Inflammatory macrophage (primary cell): Measurements from ENCODE around the gene SLC23A1.
A peak's percentile ranks its signal among the peaks of the same experiment; 100 is the strongest.
"Not testable (repeated sequence)": the region's sequence is repeated elsewhere in the genome, so short reads cannot be mapped to it uniquely, and the experiment has no call there.

Experiments
- DNase-seq, 2 donors: peaks; one replicate each; pipeline ENCODE4 v3.0.0-alpha.2; 2020 to 2022

Gene SLC23A1

GRCh38 chr5:139368613-139369012 is 14.5 kb downstream of the SLC23A1 start:
- DNase-seq = no peak

- no peak for DNase-seq
Observed at GRCh38 chr5:139364466-139364865, 18.6 kb downstream of the SLC23A1 start.

DNA sequence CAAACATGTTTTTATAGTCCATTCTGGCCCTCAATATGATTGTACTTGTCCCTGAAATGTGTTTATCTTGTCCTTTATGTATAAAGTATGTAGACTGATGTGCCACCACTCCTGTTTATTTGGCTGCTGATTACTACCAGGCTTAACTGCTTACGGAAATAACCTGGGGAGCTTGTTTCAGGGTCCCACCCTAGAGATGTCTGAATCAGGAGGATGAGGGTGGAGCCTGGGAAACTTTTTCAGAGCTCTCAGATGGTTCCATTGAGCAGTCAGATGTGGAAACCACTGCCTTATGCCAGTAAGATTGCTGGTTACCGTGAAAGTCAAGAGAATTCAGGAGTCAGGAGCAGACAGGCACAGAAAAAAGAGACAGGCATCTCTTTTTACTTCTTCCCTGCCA is 19.2 kb downstream of the SLC23A1 start:
- no peak for DNase-seq

GRCh38 chr5:139361835-139362429 is 21.2 kb downstream of the SLC23A1 start:
- no peak for DNase-seq

DNA sequence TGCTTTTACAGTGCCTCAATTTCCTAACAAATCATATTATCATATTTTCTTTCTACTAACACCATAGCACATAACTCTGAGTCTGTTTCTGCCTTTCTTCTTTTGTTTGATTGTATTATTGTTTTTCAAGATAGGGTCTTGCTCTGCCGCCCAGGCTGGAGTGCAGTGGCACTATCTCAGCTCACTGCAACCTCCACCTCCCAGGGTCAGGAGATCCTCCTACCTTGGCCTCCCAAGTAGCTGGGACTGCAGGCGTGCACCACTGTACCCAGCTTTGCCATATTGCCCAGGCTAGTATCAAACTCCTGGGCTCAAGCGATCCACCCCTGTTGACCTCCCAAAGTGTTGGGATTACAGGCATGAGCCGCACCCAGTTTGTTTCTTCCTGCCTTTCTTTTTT is 22.7 kb downstream of the SLC23A1 start:
- DNase-seq = no peak

DNA sequence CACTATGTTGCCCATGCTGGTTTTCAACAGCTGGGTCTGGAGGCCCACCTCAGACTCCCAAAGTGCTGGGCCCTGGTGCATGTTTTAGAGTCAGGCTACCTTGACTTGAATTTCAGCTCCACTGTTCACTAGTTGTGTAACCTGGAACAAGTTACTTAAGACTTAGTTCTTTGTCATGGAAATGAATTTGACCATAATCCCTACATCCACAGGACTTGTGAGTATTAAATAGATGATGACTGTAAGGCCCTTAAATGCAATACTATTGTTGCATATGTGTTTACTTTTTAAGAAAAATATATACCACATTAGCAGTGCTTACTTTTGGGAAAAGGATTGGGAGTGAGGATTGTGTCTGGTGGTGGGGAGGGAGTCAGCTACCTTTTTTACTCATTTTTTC is 25.0 kb downstream of the SLC23A1 start:
- DNase-seq = no peak

GRCh38 chr5:139355900-139356299 is 27.2 kb downstream of the SLC23A1 start:
- not testable (repeated sequence) for DNase-seq

GRCh38 chr5:139354186-139354585 is 28.9 kb downstream of the SLC23A1 start:
- DNase-seq = no peak

- not testable (repeated sequence) for DNase-seq
Observed at GRCh38 chr5:139347863-139348262, 35.2 kb downstream of the SLC23A1 start.

DNA sequence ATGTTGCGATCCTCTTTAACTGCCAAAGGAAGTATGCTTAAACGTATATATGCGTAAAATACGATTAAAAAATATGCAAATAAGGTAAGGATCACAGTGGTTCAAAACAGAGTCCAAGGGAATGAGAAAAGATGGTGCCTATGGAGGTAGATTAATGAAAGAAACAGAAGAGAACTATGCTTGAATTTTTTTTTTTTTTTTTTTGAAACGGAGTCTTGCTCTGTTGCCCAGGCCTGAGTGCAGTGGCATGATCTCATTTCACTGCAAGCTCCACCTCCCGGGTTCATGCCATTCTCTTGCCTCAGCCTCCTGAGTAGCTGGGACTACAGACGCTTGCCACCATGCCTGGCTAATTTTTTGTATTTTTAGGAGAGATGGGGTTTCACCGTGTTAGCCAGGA is 37.7 kb downstream of the SLC23A1 start:
- not testable (repeated sequence) for DNase-seq

DNA sequence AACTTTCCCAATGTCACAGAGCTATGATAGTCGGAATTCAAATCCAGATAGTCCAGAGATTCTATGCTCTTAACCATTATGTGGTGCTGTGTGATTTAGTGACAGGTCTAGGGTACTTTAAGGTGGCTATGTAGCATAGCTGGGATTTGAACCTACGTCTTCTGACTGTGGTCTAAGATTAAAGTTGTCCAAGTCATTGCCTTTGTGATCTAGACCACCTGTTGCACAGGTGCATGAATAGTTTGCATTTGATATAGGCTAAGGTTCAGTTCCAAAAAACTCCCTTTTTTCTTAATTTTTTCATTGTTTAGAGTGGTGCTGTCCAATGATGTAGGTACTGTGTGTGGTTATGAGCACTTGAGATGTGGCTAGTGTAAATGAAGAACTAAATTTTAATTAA is 38.9 kb downstream of the SLC23A1 start:
- DNase-seq = no peak

- no peak for DNase-seq
Observed at GRCh38 chr5:139343476-139343875, 39.6 kb downstream of the SLC23A1 start.

DNA sequence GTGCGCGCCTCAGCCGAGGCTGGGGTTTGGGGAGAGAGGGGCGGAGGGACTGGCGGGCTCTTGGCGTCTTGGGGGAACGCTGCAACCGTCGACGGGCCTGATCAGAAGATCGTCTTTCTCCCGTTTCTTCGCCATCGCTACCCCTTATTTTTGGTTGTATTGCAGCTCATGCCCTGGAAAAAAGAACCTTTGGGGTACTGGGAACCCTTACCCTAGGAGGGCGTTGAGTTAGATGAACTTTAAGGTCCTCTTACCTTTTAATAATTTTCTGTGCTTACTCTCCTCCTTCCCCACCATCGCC is 40.7 kb downstream of the SLC23A1 start:
- DNase-seq = no peak

DNA sequence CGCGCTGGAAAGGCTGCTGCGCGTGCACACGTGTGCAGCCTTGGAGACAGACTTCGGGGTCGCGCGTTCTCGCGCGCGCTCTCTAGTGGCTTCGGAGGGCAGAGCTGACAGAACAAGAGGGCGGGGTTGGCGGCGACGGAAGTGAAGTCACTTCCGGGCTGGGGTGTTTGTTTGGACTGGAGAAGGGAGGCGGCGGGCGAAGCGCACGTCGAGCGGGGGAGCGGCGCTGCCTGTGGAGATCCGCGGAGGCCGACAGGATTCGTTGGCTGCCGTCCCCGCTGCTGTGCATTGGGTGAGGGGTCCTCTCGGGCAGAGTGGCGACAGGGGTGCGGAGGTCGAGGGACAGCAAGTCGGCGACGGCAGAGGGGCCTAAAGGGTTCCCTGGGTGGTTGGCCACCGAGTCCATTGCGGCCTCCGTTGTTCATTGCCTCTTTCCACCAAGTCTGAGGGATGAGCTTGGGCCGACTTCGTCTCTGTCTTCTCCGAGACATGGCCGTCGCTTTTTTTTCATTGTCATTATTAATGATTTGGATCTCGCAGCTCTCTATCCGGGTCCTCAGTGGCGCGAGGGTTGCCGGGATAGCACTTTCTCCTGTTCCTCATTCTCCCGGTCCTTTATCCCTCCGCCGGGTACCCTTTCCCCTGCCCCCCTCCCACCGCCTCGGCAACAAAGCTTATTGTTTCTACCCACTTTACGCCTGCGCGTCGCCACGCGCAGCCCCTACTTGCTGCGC is 41.2 kb downstream of the SLC23A1 start, which contains the start of gene PAIP2:
PAIP2 (plus strand) TSS at position 166 of the 734 bp plus-strand sequence. CDS start 21,931 bp downstream, outside the sequence.
- DNase-seq = peak; percentile 95 to 96

- DNase-seq = no peak
Observed at GRCh38 chr5:139341187-139341688, 41.9 kb downstream of the SLC23A1 start.

DNA sequence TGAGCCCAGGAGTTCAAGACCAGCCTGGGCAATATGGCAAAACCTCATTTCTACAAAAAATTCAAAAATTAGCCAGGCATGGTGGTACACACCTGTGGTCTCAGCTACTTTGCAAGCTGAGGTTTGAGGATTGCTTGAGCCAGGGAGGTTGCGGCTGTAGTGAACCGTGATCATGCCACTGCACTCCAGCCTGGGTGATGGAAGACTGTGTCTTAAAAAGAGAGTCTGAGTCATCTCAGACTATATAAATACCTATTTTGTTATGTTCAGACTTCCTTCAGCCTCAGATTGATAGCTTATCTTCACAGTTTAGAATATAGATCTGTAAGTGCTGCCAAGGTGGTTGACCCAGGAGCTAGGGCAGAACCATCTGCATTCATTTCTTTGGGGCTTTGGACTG is 43.0 kb downstream of the SLC23A1 start:
- no peak for DNase-seq

DNA sequence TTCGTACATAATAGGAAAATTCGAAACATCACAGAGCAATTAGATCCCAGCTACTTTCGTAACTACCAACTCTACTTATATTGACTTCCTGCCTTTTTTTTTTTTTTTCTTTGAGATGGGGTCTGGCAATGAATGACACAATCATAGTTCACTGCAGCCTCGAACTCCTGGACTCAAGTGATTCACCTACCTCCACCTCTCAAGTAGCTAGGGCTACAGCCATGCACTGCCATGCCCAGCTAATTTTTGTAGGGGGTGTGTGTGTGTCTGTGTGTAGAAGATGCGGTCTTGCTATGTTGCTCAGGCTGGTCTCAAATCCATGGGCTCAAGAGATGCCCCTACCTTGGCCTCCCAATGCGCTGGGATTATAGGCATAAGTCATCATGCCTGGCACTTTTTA is 47.3 kb downstream of the SLC23A1 start:
- no peak for DNase-seq
